Epithelial cell of esophagus (primary cell): ENCODE data around the gene CDC14A.
A peak's percentile ranks its signal among the peaks of the same experiment; 100 is the strongest.

Experiments
- DNase-seq: peaks from one replicate; pipeline ENCODE4 v3.0.0; 2010; ENCODE audit warnings: low read depth
- H3K4me3 ChIP-seq: 2 replicates; pipeline ENCODE4 v1.5.1; 2011; ENCODE audit warnings: mild to moderate bottlenecking, low read length, control low read depth
- TF ChIP-seq, protein P1 (sequence below): IDR thresholded peaks from 2 replicates; pipeline ENCODE4 v1.5.1; 2011; ENCODE audit warnings: low read depth, mild to moderate bottlenecking, low read length, control low read depth, inconsistent platforms; ENCODE audit not compliant: insufficient read depth; ENCODE audit errors: missing control alignments

The CDC14A gene, protein sequence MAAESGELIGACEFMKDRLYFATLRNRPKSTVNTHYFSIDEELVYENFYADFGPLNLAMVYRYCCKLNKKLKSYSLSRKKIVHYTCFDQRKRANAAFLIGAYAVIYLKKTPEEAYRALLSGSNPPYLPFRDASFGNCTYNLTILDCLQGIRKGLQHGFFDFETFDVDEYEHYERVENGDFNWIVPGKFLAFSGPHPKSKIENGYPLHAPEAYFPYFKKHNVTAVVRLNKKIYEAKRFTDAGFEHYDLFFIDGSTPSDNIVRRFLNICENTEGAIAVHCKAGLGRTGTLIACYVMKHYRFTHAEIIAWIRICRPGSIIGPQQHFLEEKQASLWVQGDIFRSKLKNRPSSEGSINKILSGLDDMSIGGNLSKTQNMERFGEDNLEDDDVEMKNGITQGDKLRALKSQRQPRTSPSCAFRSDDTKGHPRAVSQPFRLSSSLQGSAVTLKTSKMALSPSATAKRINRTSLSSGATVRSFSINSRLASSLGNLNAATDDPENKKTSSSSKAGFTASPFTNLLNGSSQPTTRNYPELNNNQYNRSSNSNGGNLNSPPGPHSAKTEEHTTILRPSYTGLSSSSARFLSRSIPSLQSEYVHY

DNA sequence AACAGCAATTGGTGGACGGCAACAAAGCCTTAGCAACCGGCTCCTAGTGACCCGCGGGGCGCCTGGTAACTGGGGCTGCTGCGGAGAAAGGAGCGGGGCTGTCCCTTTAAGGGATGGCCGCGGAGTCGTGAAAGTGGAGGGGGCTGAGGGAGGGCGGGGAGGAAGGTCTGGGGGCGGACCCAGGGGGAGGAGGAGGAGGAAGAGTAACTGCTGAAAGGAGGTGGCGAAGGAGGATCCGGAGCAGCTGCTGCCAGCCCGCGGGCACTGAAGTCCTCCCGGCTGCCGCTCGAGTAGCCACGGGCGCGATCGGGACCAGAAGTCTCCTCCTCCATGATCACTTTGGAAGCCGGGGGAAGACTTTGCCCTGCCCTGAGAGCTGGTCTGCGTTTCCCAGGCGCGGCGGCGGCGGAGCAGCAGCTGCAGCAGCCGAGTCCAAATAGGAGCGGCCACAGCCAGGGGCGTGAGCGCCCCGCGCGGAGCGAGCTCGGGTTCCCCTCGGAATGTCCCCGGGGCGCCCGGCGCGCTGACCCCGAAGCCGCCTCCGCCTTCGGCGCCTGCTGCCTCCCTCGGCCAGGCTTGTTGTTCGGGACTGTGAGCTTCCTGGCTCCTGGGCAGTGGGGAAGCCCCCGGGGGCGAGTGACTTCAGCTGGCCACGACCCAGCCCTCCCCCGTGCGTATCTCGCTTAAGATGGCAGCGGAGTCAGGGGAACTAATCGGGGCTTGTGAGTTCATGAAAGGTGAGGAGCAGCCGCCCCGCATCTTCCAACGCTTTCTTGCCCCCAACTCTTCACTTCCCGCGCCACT is at the start of gene CDC14A:
Gene CDC14A, plus strand, starts transcription at position 240 of the 804 bp plus-strand sequence. Its CDS starts 449 bp downstream, at position 689.
- DNase-seq: peak; percentile 90
- TF ChIP-seq, protein P1, sequence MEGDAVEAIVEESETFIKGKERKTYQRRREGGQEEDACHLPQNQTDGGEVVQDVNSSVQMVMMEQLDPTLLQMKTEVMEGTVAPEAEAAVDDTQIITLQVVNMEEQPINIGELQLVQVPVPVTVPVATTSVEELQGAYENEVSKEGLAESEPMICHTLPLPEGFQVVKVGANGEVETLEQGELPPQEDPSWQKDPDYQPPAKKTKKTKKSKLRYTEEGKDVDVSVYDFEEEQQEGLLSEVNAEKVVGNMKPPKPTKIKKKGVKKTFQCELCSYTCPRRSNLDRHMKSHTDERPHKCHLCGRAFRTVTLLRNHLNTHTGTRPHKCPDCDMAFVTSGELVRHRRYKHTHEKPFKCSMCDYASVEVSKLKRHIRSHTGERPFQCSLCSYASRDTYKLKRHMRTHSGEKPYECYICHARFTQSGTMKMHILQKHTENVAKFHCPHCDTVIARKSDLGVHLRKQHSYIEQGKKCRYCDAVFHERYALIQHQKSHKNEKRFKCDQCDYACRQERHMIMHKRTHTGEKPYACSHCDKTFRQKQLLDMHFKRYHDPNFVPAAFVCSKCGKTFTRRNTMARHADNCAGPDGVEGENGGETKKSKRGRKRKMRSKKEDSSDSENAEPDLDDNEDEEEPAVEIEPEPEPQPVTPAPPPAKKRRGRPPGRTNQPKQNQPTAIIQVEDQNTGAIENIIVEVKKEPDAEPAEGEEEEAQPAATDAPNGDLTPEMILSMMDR: no peak
- H3K4me3 ChIP-seq: peak within 1 kb of the TSS; percentile 69

DNA sequence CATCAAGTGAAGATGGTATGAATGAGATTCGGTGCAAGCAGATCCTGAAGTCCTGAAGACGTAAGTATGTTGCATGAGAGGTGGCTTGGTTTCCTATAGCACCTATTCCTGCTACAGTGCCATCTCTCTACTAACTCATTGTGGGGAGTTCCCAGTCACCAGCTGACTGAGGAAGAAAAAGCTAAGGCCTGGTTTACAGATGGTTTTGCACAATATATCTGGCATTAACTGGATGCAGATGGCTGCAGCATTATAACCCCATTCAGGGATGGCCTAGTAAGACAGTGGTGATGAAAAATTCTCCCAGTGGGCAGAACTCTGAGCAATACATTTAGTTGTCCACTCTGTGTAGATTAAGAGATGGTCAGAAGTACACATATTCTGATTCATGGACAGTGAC is 49.6 kb upstream of the CDC14A start:
- DNase-seq: no peak
- TF ChIP-seq, protein P1: no peak

DNA sequence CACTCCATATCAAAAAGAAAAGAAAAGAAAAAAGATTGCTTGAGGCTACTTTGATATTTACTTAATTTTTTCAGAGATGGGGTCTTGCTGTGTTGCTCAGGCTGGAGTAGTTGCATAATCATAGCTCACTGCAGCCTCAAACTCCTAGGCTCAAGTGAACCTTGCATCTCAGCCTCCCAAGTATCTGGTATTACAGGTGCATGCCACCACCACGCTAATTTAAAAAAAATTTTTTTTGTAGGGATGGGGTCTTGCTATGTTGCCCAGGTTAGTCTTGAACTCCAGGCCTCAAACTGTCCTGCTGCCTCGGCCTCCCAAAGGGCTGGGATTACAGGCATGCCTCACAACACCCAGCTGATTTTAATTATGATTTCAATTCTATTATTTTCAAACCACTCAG is 48.1 kb upstream of the CDC14A start:
- no peak overlapping the region for H3K4me3 ChIP-seq
- TF ChIP-seq, protein P1: no peak
- no peak for DNase-seq

More for the DNA sequence above, 49.6 kb upstream of the CDC14A start:
- no peak overlapping the region for H3K4me3 ChIP-seq

DNA sequence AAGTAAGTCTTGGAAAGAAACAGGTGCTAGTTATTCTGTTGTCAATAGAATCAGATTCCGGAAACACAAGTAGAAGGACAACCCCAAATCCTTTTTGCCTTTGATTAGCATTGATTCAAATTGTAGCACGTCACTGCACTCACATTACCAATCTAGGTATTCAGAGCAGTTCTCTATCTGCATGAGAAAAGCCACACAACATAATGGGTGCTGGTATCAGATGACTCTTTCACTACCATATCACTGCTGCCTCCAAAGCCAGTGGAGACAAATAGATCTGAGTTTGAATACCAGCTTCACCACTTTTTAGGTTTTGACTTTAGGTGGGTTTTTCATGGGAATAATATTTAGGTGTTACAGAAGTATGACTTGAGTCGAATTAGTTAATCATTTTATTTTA is 47.4 kb upstream of the CDC14A start:
- TF ChIP-seq, protein P1: no peak
- no peak overlapping the region for H3K4me3 ChIP-seq
- DNase-seq: no peak

DNA sequence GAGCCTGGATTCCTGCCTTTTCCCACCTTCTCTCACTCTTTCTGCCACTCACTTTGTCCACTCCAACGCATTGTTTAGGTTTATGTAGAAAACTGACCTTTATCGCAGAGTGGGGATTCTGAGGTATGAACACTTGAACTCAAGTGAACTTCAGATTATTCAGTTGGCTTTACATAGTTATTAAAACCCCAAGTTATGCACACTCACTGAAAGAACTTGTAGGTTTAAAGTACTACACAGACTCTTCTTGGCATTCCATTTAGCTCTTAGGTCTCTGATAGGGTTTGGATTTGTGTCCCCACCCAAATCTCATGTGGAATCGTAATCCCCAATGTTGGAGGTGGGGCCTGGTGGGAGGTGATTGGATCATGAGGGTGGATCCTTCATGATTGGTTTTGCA is 46.4 kb upstream of the CDC14A start:
- DNase-seq: no peak
- no peak overlapping the region for H3K4me3 ChIP-seq
- TF ChIP-seq, protein P1: no peak

DNA sequence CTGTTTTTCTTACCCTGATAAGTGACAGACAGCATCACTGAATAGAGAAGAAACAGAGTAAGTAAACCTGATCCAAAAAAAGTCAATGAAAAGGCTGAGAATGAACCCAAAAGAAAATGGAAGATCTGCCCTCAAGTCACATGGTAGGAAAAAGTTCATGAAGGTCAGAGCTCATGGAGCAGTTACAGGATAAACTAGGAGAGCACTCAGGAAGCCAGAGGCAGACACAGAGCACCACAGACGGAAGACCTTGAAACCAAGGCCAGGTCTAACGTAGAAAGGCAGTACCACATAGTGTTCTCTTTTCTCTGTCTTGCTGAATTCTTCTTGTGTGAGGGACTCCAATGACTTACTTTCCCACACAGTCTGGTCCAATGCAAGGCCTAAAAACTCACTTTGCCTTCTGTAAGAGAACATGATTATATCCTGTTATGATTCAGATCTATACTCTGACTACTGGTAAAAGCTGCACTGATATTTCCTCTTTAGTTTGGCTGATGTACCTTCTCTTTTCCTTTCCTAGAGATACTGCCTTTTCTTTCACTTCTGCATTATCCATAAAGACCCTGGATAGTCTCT is 45.5 kb upstream of the CDC14A start:
- H3K4me3 ChIP-seq: no peak overlapping the region
- DNase-seq: no peak
- TF ChIP-seq, protein P1: no peak
